ENCODE data around the gene DHRS7B.
A peak's percentile ranks its signal among the peaks of the same experiment; 100 is the strongest.

DHRS7B gene

GRCh38 chr17:21199856-21200255 lies 73.1 kb downstream of the DHRS7B start:
- TF ChIP-seq JUND (IDR thresholded peaks at IDR 0.05; ENCODE audit: low read depth): no peak
- no peak for DNase-seq (ENCODE audit: low read depth in 1 of 2, low spot score in 1 of 2)
- in situ Hi-C loops (cut with HindIII; ENCODE audit: low pct_unique_long_range_greater_than_20kb, low sequenced_read_pairs): no loop called here

DNA sequence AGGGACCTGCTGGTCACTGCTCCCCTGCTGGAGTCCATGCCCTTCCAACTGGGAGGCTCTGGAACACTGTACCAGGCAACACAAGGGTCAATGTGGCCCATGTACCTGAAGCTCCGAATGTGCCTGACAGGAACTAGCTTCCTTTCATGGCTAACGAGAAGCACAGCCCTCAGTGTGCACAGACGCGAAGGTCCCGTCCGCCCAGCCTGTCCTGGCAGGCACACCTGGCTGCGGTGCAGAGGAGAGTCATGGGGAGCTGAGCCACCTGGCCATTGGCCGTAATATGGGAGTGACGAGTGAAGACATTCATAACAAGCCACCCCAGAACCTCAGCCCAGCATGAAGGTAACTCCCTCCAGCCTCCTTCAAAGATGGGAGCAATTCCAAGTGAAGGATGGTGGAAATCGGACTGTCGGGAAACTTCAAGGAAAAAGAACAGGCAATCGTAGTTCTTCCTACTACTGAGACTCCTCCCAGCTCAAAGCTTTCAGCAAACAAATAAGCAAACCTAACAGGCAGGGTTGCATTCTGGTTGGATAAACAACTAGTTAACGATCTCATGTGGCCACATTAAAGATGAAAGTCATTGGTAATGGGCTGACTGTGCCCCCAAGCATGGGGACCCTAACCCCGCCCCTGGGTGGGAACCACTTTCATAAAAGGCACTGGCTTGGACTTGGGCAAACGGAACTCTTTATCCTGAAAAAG lies 74.0 kb downstream of the DHRS7B start:
- DNase-seq (ENCODE audit: low read depth in 1 of 2, low spot score in 1 of 2): peak; percentile 38 to 70
- TF ChIP-seq JUND (IDR thresholded peaks at IDR 0.05; ENCODE audit: low read depth): no peak
- in situ Hi-C loops (cut with HindIII; ENCODE audit: low pct_unique_long_range_greater_than_20kb, low sequenced_read_pairs): no loop called here

GRCh38 chr17:21201298-21201595 lies 74.5 kb downstream of the DHRS7B start:
- peak; percentile 20 to 61 for DNase-seq (ENCODE audit: low read depth in 1 of 2, low spot score in 1 of 2)
- in situ Hi-C loops (cut with HindIII; ENCODE audit: low pct_unique_long_range_greater_than_20kb, low sequenced_read_pairs): no loop called here
- TF ChIP-seq JUND (IDR thresholded peaks at IDR 0.05; ENCODE audit: low read depth): no peak

DNA sequence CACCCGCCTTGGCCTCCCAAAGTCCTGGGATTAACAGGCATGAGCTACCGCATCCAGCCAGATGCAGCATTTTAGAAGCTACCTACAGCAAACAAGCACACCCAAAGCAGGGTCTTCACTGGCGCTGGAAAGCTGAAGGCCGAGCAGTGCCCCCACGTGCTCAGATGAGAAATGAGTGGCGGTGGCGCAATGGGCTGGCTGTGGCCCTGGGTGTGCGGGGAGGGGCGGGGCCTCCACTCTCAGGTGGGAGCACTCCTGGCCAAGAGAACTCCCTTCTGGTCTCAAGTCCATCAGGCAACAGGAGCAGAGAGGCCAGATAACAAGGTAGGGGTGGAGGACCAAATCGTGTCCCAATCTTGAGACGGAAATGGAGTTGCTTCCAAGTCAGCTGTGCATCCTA lies 75.1 kb downstream of the DHRS7B start:
- in situ Hi-C loops (cut with HindIII; ENCODE audit: low pct_unique_long_range_greater_than_20kb, low sequenced_read_pairs): no loop called here
- no peak for DNase-seq (ENCODE audit: low read depth in 1 of 2, low spot score in 1 of 2)
- TF ChIP-seq JUND (IDR thresholded peaks at IDR 0.05; ENCODE audit: low read depth): no peak

- no peak for TF ChIP-seq JUND (IDR thresholded peaks at IDR 0.05; ENCODE audit: low read depth)
- DNase-seq (ENCODE audit: low read depth in 1 of 2, low spot score in 1 of 2): no peak
- in situ Hi-C loops (cut with HindIII; ENCODE audit: low pct_unique_long_range_greater_than_20kb, low sequenced_read_pairs): no loop called here
Measured at GRCh38 chr17:21202512-21202911, 75.7 kb downstream of the DHRS7B start.

DNA sequence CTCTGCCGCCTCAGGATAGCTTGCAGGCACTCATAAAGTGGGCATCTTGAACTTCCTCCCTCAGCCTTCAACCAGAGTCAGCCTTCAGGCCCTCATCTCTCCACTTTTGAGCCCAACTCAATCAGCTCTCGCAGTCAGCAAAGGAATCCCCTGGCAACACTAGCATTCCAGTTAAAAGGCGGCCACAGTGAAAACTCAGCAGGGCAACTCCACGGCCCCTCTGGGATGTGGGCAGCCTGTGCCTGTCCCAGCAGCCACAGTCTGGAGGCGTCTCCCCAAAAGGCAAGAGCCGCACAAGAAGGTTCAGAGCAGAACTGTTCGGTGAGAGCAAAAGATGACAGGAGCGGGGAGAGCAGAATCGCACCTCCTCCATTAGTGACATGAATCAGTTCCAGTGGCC lies 78.2 kb downstream of the DHRS7B start:
- in situ Hi-C loops (cut with HindIII; ENCODE audit: low pct_unique_long_range_greater_than_20kb, low sequenced_read_pairs): no loop called here
- no peak for TF ChIP-seq JUND (IDR thresholded peaks at IDR 0.05; ENCODE audit: low read depth)
- DNase-seq (ENCODE audit: low read depth in 1 of 2, low spot score in 1 of 2): no peak

GRCh38 chr17:21208352-21208751 lies 81.6 kb downstream of the DHRS7B start:
- TF ChIP-seq JUND (IDR thresholded peaks at IDR 0.05; ENCODE audit: low read depth): no peak
- in situ Hi-C loops (cut with HindIII; ENCODE audit: low pct_unique_long_range_greater_than_20kb, low sequenced_read_pairs): no loop called here
- DNase-seq (ENCODE audit: low read depth in 1 of 2, low spot score in 1 of 2): no peak

DNA sequence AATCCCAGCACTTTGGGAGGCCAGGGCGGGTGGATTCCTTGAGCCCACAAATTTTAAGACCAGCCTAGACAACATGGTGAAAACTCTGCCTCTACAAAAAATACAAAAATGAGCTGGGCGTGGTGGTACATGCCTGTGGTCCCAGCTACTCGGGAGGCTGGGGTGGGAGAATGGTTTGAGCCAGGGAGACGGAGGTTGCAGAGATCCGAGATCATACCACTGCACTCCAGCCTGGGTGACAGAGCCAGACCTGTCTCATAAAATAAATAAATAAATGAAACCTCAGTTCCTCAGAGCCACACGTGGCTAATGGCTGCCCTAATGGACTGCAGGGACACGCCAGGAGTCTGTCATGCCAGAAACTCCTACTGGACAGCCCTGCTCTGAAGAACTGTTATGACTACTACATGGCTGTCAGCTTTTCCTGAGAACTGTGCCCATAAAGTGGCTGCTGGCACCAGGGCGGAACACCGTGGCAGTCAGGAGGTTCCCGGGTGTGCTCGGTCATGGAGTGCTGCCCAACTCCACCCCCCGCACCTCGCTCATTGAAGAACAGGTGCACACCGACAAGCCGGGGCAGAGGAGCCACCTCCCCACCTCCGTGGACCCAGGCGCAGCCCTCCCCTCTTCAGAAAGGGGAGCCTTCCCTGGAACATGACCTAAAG lies 82.9 kb downstream of the DHRS7B start:
- no peak for DNase-seq (ENCODE audit: low read depth in 1 of 2, low spot score in 1 of 2)
- no peak for TF ChIP-seq JUND (IDR thresholded peaks at IDR 0.05; ENCODE audit: low read depth)
- in situ Hi-C loops (cut with HindIII; ENCODE audit: low pct_unique_long_range_greater_than_20kb, low sequenced_read_pairs): no loop called here

DNA sequence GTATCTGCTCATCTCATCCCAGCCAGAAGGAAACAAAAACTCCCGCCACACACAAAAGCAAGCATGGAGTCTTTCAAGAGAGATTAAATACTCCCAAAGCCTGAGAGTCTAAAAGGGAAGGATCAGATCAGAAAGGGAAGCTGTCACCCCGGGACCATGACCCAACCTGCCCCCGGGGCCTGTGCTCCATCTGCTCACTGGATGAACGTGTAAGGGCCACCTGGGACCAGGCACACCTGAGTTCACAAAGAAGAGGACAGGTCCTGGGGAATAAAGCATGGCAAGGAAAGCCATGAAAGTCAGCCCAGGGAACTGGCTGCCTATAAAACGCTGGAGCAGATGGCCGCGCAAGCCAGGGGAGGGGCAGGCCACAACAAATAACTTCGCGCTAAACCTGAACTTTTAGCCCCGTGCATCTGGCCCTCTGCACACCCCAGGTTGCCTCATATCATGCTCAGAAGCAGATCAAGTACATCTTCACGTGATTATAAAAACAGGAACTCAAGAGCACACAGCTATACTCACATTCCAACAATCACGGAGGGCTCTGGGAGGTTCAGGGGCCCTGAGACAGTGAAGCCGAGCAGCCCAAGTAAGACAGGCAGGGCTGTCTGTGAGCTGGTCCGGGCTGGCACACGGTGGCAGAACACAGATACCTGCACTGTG lies 83.8 kb downstream of the DHRS7B start:
- no peak for TF ChIP-seq JUND (IDR thresholded peaks at IDR 0.05; ENCODE audit: low read depth)
- DNase-seq (ENCODE audit: low read depth in 1 of 2, low spot score in 1 of 2): no peak
- in situ Hi-C loops (cut with HindIII; ENCODE audit: low pct_unique_long_range_greater_than_20kb, low sequenced_read_pairs): no loop called here

DNA sequence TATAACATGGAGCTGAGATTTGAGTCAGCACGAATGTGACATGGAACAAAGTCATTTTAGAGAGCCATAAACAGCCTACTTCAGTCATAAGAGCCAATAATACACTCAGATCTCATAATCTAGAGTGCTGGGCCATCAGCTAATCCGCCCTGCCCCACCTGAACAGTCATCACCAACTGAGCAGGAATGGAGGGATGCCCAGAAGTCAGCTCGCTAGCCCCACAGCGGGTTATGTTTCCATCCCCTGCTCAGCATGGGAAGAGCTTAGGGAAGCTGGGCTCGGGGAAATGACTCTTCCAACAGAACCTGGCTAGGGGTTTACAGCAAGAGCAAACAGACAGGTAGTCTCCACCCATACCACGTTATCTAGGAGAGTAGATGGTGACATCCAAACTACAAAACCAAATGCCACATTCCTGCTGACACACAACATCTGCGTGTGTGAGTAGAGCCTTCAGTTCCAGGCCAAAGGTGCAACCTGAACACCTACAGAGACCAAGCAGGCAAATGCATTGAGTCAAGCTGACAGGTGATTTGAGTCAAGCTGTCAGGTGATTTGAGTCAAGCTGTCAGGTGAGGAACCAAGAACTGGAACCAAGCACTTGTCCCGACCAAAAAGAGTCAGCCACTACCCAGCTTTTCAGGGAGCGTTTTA lies 85.2 kb downstream of the DHRS7B start:
- in situ Hi-C loops (cut with HindIII; ENCODE audit: low pct_unique_long_range_greater_than_20kb, low sequenced_read_pairs): no loop called here
- DNase-seq (ENCODE audit: low read depth in 1 of 2, low spot score in 1 of 2): no peak
- no peak for TF ChIP-seq JUND (IDR thresholded peaks at IDR 0.05; ENCODE audit: low read depth)

DNA sequence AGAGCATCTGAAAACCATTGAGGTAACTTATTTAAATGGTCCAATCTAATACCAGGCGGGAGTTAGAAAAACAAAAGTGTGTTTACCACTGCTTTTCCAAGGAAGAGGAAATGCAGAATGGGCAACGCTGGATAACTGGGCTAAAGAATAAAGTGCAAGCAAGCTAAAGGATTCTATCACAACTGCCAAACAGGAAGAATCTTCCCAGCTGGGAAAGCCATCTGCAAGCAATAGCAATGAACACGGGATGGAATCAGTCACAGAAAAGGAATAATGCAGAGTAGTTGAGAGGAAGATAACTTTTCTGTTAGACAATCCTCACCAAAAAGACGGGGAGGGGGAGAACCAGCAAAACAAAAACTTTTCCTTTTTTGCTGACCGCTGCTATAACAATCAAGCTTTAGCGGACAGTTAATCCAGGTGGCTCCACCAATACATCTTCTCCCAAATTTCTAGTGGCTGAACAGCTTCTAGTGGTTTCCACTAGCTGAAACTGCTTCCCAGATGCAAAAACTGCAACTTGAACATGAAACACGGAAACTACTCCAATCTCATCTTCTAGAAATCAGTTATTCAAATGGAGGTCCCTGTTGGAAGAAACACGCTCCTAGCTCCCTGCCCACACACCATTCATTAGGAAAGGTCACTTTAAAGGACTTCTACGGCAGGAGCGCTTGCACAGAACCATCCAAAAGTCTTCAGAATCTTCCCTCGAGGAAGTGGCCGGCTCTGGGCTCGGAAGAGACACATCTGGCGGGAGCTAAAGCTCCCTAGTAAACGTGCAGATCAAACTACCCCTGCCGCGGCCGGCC lies 86.3 kb downstream of the DHRS7B start:
- no peak for DNase-seq (ENCODE audit: low read depth in 1 of 2, low spot score in 1 of 2)
- TF ChIP-seq JUND (IDR thresholded peaks at IDR 0.05; ENCODE audit: low read depth): no peak
- in situ Hi-C loops (cut with HindIII; ENCODE audit: low pct_unique_long_range_greater_than_20kb, low sequenced_read_pairs): no loop called here

DNA sequence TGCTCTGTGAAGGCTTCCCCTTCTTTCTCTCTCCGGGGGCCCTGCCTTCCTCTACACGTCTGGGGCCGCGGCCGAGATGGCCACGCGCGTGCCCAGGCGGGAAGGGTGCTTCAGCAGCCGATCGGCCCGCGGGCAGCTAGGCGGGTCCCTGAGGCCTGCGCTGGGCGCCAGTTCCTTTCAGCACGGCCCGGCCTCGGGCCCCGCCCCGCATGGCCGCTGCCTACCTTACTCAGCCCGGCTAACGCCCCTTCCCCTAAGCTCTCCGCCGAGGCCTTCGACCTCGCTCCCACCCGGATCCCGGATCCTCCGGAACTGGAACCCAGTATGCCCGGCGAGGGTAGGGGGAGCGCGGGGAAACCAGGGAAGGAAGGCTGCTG lies 86.9 kb downstream of the DHRS7B start:
- peak in 1 of 2 experiments; percentile 27 for DNase-seq (ENCODE audit: low read depth in 1 of 2, low spot score in 1 of 2)
- in situ Hi-C loops (cut with HindIII; ENCODE audit: low pct_unique_long_range_greater_than_20kb, low sequenced_read_pairs): no loop called here
- TF ChIP-seq JUND (IDR thresholded peaks at IDR 0.05; ENCODE audit: low read depth): no peak

All from T47D (cell line).